Islet of Langerhans (tissue), 1 donor: ENCODE data around the gene GPC3.
A peak's percentile ranks its signal among the peaks of the same experiment; 100 is the strongest.
"Not testable (repeated sequence)": the region's sequence is repeated elsewhere in the genome, so short reads cannot be mapped to it uniquely, and the experiment has no call there.

ENCODE experiments used
- FAIRE-seq: peaks from one replicate; lab custom pipeline; 2011; peaks lifted over from hg19 to GRCh38; lab: Jason Lieb, UNC

The GPC3 gene

GRCh38 chrX:133985164-133985966 lies at the start of gene GPC3:
GPC3 (minus strand) TSS chrX:133985594.
- no peak for FAIRE-seq

- FAIRE-seq: no peak
Measured at GRCh38 chrX:134032441-134032840, 47.0 kb upstream of the GPC3 start.

- FAIRE-seq: peak; percentile 69
Measured at GRCh38 chrX:134026565-134027311, 41.3 kb upstream of the GPC3 start.

- no peak for FAIRE-seq
Measured at GRCh38 chrX:134025986-134026545, 40.7 kb upstream of the GPC3 start.

- FAIRE-seq: no peak
Measured at GRCh38 chrX:134024686-134025377, 39.4 kb upstream of the GPC3 start.

GRCh38 chrX:134023851-134024281 lies 38.5 kb upstream of the GPC3 start:
- FAIRE-seq: no peak

GRCh38 chrX:134020910-134021309 lies 35.5 kb upstream of the GPC3 start:
- FAIRE-seq: no peak

GRCh38 chrX:134019567-134020206 lies 34.3 kb upstream of the GPC3 start:
- no peak for FAIRE-seq

- not testable (repeated sequence) for FAIRE-seq
Measured at GRCh38 chrX:134016309-134016708, 30.9 kb upstream of the GPC3 start.

- not testable (repeated sequence) for FAIRE-seq
Measured at GRCh38 chrX:134015510-134015909, 30.1 kb upstream of the GPC3 start.

GRCh38 chrX:134013524-134013923 lies 28.1 kb upstream of the GPC3 start:
- FAIRE-seq: no peak

- no peak for FAIRE-seq
Measured at GRCh38 chrX:134013092-134013497, 27.7 kb upstream of the GPC3 start.

GRCh38 chrX:134010690-134011089 lies 25.3 kb upstream of the GPC3 start:
- no peak for FAIRE-seq

GRCh38 chrX:134007716-134008115 lies 22.3 kb upstream of the GPC3 start:
- FAIRE-seq: no peak

GRCh38 chrX:134006484-134007161 lies 21.2 kb upstream of the GPC3 start:
- FAIRE-seq: peak; percentile 36

GRCh38 chrX:134004084-134004483 lies 18.7 kb upstream of the GPC3 start:
- no peak for FAIRE-seq

GRCh38 chrX:134002921-134003615 lies 17.7 kb upstream of the GPC3 start:
- no peak for FAIRE-seq

- no peak for FAIRE-seq
Measured at GRCh38 chrX:134000260-134001245, 15.2 kb upstream of the GPC3 start.

- FAIRE-seq: no peak
Measured at GRCh38 chrX:133999031-133999705, 13.8 kb upstream of the GPC3 start.
